Endothelial cell of umbilical vein (primary cell): ENCODE measurements around the gene RASSF10. TPM values are rescaled to one million over a fixed set of nuclear protein-coding genes. Genes with fewer than 3 reads are reported as not detected.

ENCODE experiments used
- BruUV-seq: library from RNA; stranded (reverse); fragments of 400-500 nt; replicated peaks from 2 replicates; lab custom pipeline; 2021; lab: Mats Ljungman, UMichigan
- CTCF ChIA-PET: fragments of 300-600, 350-600 bp; sonication (Branson Sonifier 250); formaldehyde crosslinking; loops from one replicate; lab custom pipeline; 2021; ENCODE audit warnings: antibody characterized with exemption, inconsistent platforms; lab: Charles Lee
- POLR2A ChIA-PET: fragments of 300-600, 350-600 bp; sonication (Branson Sonifier 250); formaldehyde crosslinking; loops from one replicate; lab custom pipeline; 2021; ENCODE audit warnings: antibody characterized with exemption, inconsistent platforms; lab: Charles Lee
- DNase-seq: peaks from one replicate; pipeline ENCODE4 v3.0.0-alpha.2; 2011; ENCODE audit warnings: low read depth, low spot score
- FAIRE-seq: peaks from 2 replicates; lab custom pipeline; 2011; peaks lifted over from hg19 to GRCh38; lab: Jason Lieb, UNC
- H2AFZ ChIP-seq: 2 replicates; pipeline ENCODE4 v1.6.0; 2012; ENCODE audit warnings: low read depth, low read length, control low read depth, inconsistent platforms
- H3K27ac ChIP-seq: 2 replicates; pipeline ENCODE4 v1.5.1; 2011; ENCODE audit warnings: low read depth, mild to moderate bottlenecking, control low read depth, low read length, moderate library complexity; ENCODE audit not compliant: insufficient read depth
- H3K27me3 ChIP-seq, 2 experiments: 2 replicates each; pipeline versions ENCODE4 v1.6.0 to v1.6.1; 2011; ENCODE audit warnings: low read length in 2 of 2, mixed read lengths in 1 of 2; ENCODE audit not compliant: control insufficient read depth in 2 of 2, insufficient read depth in 2 of 2
- H3K36me3 ChIP-seq, 2 experiments: 2 replicates in 1 of 2; 3 replicates in 1 of 2; pipeline ENCODE4 v1.5.1; 2011; ENCODE audit warnings: low read length in 2 of 2, mild to moderate bottlenecking in 1 of 2, moderate library complexity in 1 of 2; ENCODE audit not compliant: control insufficient read depth in 2 of 2, insufficient read depth in 2 of 2; ENCODE audit errors: extremely low read depth in 1 of 2
- H3K4me1 ChIP-seq: 3 replicates; pipeline ENCODE4 v1.5.1; 2011; ENCODE audit warnings: mild to moderate bottlenecking, low read length; ENCODE audit not compliant: control insufficient read depth, insufficient read depth; ENCODE audit errors: extremely low read depth
- H3K4me2 ChIP-seq: 2 replicates; pipeline ENCODE4 v1.6.1; 2011; ENCODE audit warnings: low read length, control low read depth, mixed read lengths; ENCODE audit not compliant: insufficient read depth
- H3K4me3 ChIP-seq, 3 experiments: fragments of 200-600 bp in 1 of 3; sonication (generic), shearing (Covaris generic) in 1 of 3; replicated peaks in 1 of 3; 2 replicates each; pipeline ENCODE4 v1.5.1; 2011 to 2016; ENCODE audit warnings: control low read depth in 3 of 3, low read length in 3 of 3, mild to moderate bottlenecking in 2 of 3, inconsistent platforms in 1 of 3, low read depth in 1 of 3, moderate library complexity in 1 of 3; ENCODE audit not compliant: insufficient read depth in 1 of 3
- H3K79me2 ChIP-seq: 2 replicates; pipeline ENCODE4 v1.6.0; 2012; ENCODE audit warnings: low read length, inconsistent platforms; ENCODE audit not compliant: control insufficient read depth, insufficient read depth
- H3K9ac ChIP-seq: replicated peaks from 2 replicates; pipeline ENCODE3; 2011; ENCODE audit warnings: low read length, control low read depth; ENCODE audit not compliant: insufficient read depth; ENCODE audit errors: extremely low read depth
- H3K9me1 ChIP-seq: replicated peaks from 3 replicates; pipeline ENCODE4 v1.6.0; 2011; ENCODE audit warnings: mild to moderate bottlenecking, low read length; ENCODE audit not compliant: control insufficient read depth, insufficient read depth; ENCODE audit errors: extremely low read depth
- H3K9me3 ChIP-seq: replicated peaks from 2 replicates; pipeline ENCODE4 v1.5.1; 2012; ENCODE audit warnings: low read length, inconsistent platforms; ENCODE audit not compliant: control insufficient read depth, insufficient read depth
- H4K20me1 ChIP-seq: replicated peaks from 2 replicates; pipeline ENCODE3; 2011; ENCODE audit warnings: mild to moderate bottlenecking, low read length; ENCODE audit not compliant: control insufficient read depth, insufficient read depth; ENCODE audit errors: extremely low read depth
- EZH2 ChIP-seq: IDR thresholded peaks from 2 replicates; pipeline ENCODE4 v1.6.1; 2012; ENCODE audit warnings: borderline replicate concordance, low read depth, mild to moderate bottlenecking, moderate library complexity, low read length, inconsistent platforms; ENCODE audit not compliant: severe bottlenecking
- FOS ChIP-seq: IDR thresholded peaks from 2 replicates; pipeline ENCODE4 v1.6.1; 2011; ENCODE audit warnings: mild to moderate bottlenecking, low read length, moderate library complexity, borderline replicate concordance; ENCODE audit not compliant: insufficient read depth
- GATA2 ChIP-seq: IDR thresholded peaks from 2 replicates; pipeline ENCODE4 v1.7.0; 2011; ENCODE audit warnings: low read depth, mild to moderate bottlenecking, moderate library complexity, mixed read lengths, low read length; ENCODE audit not compliant: insufficient read length, insufficient read depth
- MAX ChIP-seq: IDR thresholded peaks from 2 replicates; pipeline ENCODE4 v1.6.1; 2011; ENCODE audit not compliant: insufficient read depth, insufficient read length
- POLR2A ChIP-seq: IDR thresholded peaks from 2 replicates; pipeline ENCODE4 v1.6.1; 2012; ENCODE audit warnings: low read depth, mild to moderate bottlenecking, control low read depth, low read length
- dilution Hi-C: fragments of 300-500 bp; cut with MboI; formaldehyde crosslinking; loops from one replicate; pipeline ENCODE4 v1.15.0; 2019; ENCODE audit warnings: low sequenced_read_pairs; ENCODE audit not compliant: extremely low pct_ligation_motif_present
- intact Hi-C: fragments of 100-400 bp; cut with micrococcal nuclease; formaldehyde crosslinking; loops from one replicate; pipeline ENCODE4 v1.10.0; 2022
- polyA plus RNA-seq, 4 experiments: library from polyadenylated mRNA; depleted of rRNA in 3 of 4; stranded (reverse) in 3 of 4; unstranded in 1 of 4; fragments of >200 nt; gene quantifications; 2 replicates each; pipeline versions ENCODE4 v1.2.1 to v1.2.3, GENCODE V29; 2011 to 2012; ENCODE audit warnings: missing spikeins in 1 of 4
- total RNA-seq: library from RNA; stranded (reverse); gene quantifications from 2 replicates; pipeline ENCODE4 v1.2.3, GENCODE V29; 2021
- TF ChIP-seq, protein P1 (sequence below), 2 donors: IDR thresholded peaks; 1 replicate in 1 of 2; 2 replicates in 1 of 2; pipeline ENCODE4 v1.5.1; 2011; ENCODE audit warnings: low read length in 2 of 2, mild to moderate bottlenecking in 2 of 2, moderate library complexity in 2 of 2, control low read depth in 1 of 2, inconsistent platforms in 1 of 2, low read depth in 1 of 2; ENCODE audit not compliant: insufficient read depth in 1 of 2; ENCODE audit errors: extremely low read depth in 1 of 2

RASSF10 gene
- total and polyA plus RNA-seq, 2 donors (not counting 3 experiments of a cell fraction or from before 2014, with no cell fraction given) = 0.03 TPM; not detected in 1

GRCh38 chr11:12966002-12966401 lies 43.1 kb upstream of the RASSF10 start:
- Histone ChIP-seq H3K4me3 (no peak overlapping the region), H3K27me3 (peaks cover 7 to 12% of the 10 kb centered on the region in 2 experiments), H3K79me2 (no peaks in the 10 kb centered on the region), H3K9me1 (no peaks in the 10 kb centered on the region), H3K9ac (no peak overlapping the region), H3K27ac (no peak overlapping the region), H3K4me2 (no peak overlapping the region), H3K36me3 (no peaks in the 10 kb centered on the region), H4K20me1 (no peaks in the 10 kb centered on the region), H2AFZ (no peak overlapping the region), H3K9me3 (no peaks in the 10 kb centered on the region), H3K4me1 (no peaks in the 10 kb centered on the region)
- POLR2A ChIA-PET = no interaction called here
- intact Hi-C loops (no loop called here), dilution Hi-C loops (loop anchor here (25.0 kb wide), 1 partner anchor 196 kb away; no protein-coding TSS in a partner anchor)
- DNase-seq = no peak
- no peak for FAIRE-seq
- no peak for TF ChIP-seq MAX
- TF ChIP-seq, protein P1, sequence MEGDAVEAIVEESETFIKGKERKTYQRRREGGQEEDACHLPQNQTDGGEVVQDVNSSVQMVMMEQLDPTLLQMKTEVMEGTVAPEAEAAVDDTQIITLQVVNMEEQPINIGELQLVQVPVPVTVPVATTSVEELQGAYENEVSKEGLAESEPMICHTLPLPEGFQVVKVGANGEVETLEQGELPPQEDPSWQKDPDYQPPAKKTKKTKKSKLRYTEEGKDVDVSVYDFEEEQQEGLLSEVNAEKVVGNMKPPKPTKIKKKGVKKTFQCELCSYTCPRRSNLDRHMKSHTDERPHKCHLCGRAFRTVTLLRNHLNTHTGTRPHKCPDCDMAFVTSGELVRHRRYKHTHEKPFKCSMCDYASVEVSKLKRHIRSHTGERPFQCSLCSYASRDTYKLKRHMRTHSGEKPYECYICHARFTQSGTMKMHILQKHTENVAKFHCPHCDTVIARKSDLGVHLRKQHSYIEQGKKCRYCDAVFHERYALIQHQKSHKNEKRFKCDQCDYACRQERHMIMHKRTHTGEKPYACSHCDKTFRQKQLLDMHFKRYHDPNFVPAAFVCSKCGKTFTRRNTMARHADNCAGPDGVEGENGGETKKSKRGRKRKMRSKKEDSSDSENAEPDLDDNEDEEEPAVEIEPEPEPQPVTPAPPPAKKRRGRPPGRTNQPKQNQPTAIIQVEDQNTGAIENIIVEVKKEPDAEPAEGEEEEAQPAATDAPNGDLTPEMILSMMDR (IDR thresholded peaks at IDR 0.05; ENCODE audit: extremely low read depth in 1 of 2, insufficient read depth in 1 of 2, low read depth in 1 of 2, low read length in 2 of 2) = no peak
- TF ChIP-seq POLR2A = no peak
- TF ChIP-seq EZH2 = no peak
- no peak for TF ChIP-seq GATA2
- no peak for TF ChIP-seq FOS
- CTCF ChIA-PET = interaction anchor here (0.8 to 6.4 kb wide), 6 partner anchors 8 to 272 kb away, joined by 3 to 265 read pairs (median 41); no protein-coding TSS in a partner anchor
- BruUV-seq = no TSS peak
